IMR-90 (cell line): ENCODE results near the gene ZNF575. TPM values are rescaled to one million over a fixed set of nuclear protein-coding genes. Genes with fewer than 3 reads are reported as not detected.

ENCODE experiments used
- ATAC-seq: fragments of 200-7000 bp; cut with Tn5 transposase; 2 replicates; pipeline ENCODE4 v1.9.1; 2020; ENCODE audit warnings: low read depth, mild to moderate bottlenecking, moderate library complexity
- BruUV-seq: library from RNA; stranded (reverse); fragments of 400-500 nt; replicated peaks from 2 replicates; lab custom pipeline; 2021; lab: Mats Ljungman, UMichigan
- CTCF ChIA-PET: fragments of 300-600 bp; formaldehyde crosslinking; extraction: SDS; loops from one replicate; lab custom pipeline; 2021; ENCODE audit warnings: antibody characterized with exemption; lab: Yijun Ruan, JAX
- POLR2A ChIA-PET: fragments of 300-600 bp; sonication (Branson Sonifier 250); formaldehyde crosslinking; loops from one replicate; lab custom pipeline; 2022; ENCODE audit warnings: antibody characterized with exemption; ENCODE audit not compliant: unreplicated experiment; lab: Charles Lee
- DNase-seq: peaks from one replicate; pipeline ENCODE4 v3.0.0; 2013
- H2AFZ ChIP-seq: replicated peaks from 2 replicates; pipeline ENCODE3; 2013; ENCODE audit warnings: low read length, mild to moderate bottlenecking; ENCODE audit not compliant: poor library complexity
- H2AK5ac ChIP-seq: 2 replicates; pipeline ENCODE4 v1.6.1; 2013; ENCODE audit warnings: low read depth, low read length, inconsistent platforms
- H2AK9ac ChIP-seq: replicated peaks from 2 replicates; pipeline ENCODE3; 2013; ENCODE audit warnings: mild to moderate bottlenecking, low read depth, low read length, moderate library complexity; ENCODE audit not compliant: poor library complexity
- H2BK120ac ChIP-seq: 2 replicates; pipeline ENCODE4 v1.6.1; 2013; ENCODE audit warnings: low read depth, low read length, inconsistent platforms
- H2BK15ac ChIP-seq: 3 replicates; pipeline ENCODE4 v1.6.1; 2013; ENCODE audit warnings: low read depth, low read length, inconsistent platforms
- H2BK20ac ChIP-seq: 2 replicates; pipeline ENCODE4 v1.6.1; 2013; ENCODE audit warnings: low read depth, mild to moderate bottlenecking, inconsistent platforms, low read length, moderate library complexity
- H2BK5ac ChIP-seq: 2 replicates; pipeline ENCODE4 v1.6.1; 2013; ENCODE audit warnings: mild to moderate bottlenecking, low read depth, low read length, inconsistent platforms; ENCODE audit not compliant: poor library complexity, severe bottlenecking
- H3K14ac ChIP-seq: replicated peaks from 2 replicates; pipeline ENCODE4 v1.6.1; 2013; ENCODE audit warnings: low read depth, low read length, inconsistent platforms
- H3K18ac ChIP-seq: 2 replicates; pipeline ENCODE4 v1.6.1; 2013; ENCODE audit warnings: low read depth, low read length, control low read depth
- H3K23ac ChIP-seq: 2 replicates; pipeline ENCODE4 v1.6.1; 2013; ENCODE audit warnings: low read depth, low read length, inconsistent platforms
- H3K27ac ChIP-seq: 2 replicates; pipeline ENCODE4 v1.5.1; 2013; ENCODE audit warnings: mild to moderate bottlenecking, control low read depth, low read length; ENCODE audit not compliant: insufficient read depth
- H3K27me3 ChIP-seq: 2 replicates; pipeline ENCODE4 v1.6.1; 2013; ENCODE audit warnings: low read length; ENCODE audit not compliant: control insufficient read depth, insufficient read depth
- H3K36me3 ChIP-seq: 2 replicates; pipeline ENCODE4 v1.6.1; 2013; ENCODE audit warnings: low read length, mixed read lengths; ENCODE audit not compliant: control insufficient read depth, insufficient read depth
- H3K4ac ChIP-seq: 2 replicates; pipeline ENCODE4 v1.6.1; 2013; ENCODE audit warnings: low read depth, low read length, inconsistent platforms
- H3K4me1 ChIP-seq: 2 replicates; pipeline ENCODE4 v1.6.1; 2013; ENCODE audit warnings: low read length, mixed read lengths; ENCODE audit not compliant: control insufficient read depth, insufficient read depth
- H3K4me2 ChIP-seq: 2 replicates; pipeline ENCODE4 v1.6.1; 2013; ENCODE audit warnings: low read depth, mild to moderate bottlenecking, control low read depth, low read length, moderate library complexity
- H3K4me3 ChIP-seq: 2 replicates; pipeline ENCODE4 v1.5.1; 2013; ENCODE audit warnings: low read depth, mild to moderate bottlenecking, control low read depth, low read length, moderate library complexity; ENCODE audit not compliant: insufficient read depth
- H3K56ac ChIP-seq: 2 replicates; pipeline ENCODE4 v1.6.1; 2013; ENCODE audit warnings: low read length, inconsistent platforms; ENCODE audit not compliant: insufficient read depth; ENCODE audit errors: extremely low read depth
- H3K79me1 ChIP-seq, 2 experiments: 2 replicates each; pipeline ENCODE4 v1.6.1; 2013; ENCODE audit warnings: low read length in 2 of 2, inconsistent platforms in 1 of 2, low read depth in 1 of 2
- H3K9ac ChIP-seq: 2 replicates; pipeline ENCODE4 v1.6.1; 2013; ENCODE audit warnings: low read depth, low read length, control low read depth
- H3K9me1 ChIP-seq: 2 replicates; pipeline ENCODE4 v1.6.1; 2013; ENCODE audit warnings: low read length, inconsistent platforms; ENCODE audit not compliant: insufficient read depth
- H3K9me3 ChIP-seq: 2 replicates; pipeline ENCODE4 v1.6.1; 2013; ENCODE audit warnings: low read length; ENCODE audit not compliant: control insufficient read depth, insufficient read depth
- H4K20me1 ChIP-seq: 2 replicates; pipeline ENCODE4 v1.6.1; 2013; ENCODE audit warnings: low read length, inconsistent platforms; ENCODE audit not compliant: insufficient read depth
- H4K5ac ChIP-seq: 2 replicates; pipeline ENCODE4 v1.6.1; 2013; ENCODE audit warnings: mild to moderate bottlenecking, low read depth, low read length, control low read depth
- H4K8ac ChIP-seq, 2 experiments: 2 replicates each; pipeline ENCODE4 v1.6.1; 2013; ENCODE audit warnings: low read depth in 2 of 2, low read length in 2 of 2, control low read depth in 1 of 2, inconsistent platforms in 1 of 2
- H4K91ac ChIP-seq: 2 replicates; pipeline ENCODE4 v1.6.1; 2013; ENCODE audit warnings: low read depth, low read length, inconsistent platforms; ENCODE audit not compliant: insufficient read depth
- CEBPB ChIP-seq: IDR thresholded peaks from 2 replicates; pipeline ENCODE4 v1.6.1; 2012; ENCODE audit warnings: low read depth, low read length, improper control_type of control experiment
- MAZ ChIP-seq: IDR thresholded peaks from 2 replicates; pipeline ENCODE4 v1.6.1; 2012; ENCODE audit warnings: low read depth, mild to moderate bottlenecking, low read length, improper control_type of control experiment, moderate library complexity, borderline replicate concordance
- MXI1 ChIP-seq: IDR thresholded peaks from 2 replicates; pipeline ENCODE4 v1.6.1; 2012; ENCODE audit warnings: low read depth, mild to moderate bottlenecking, low read length, moderate library complexity, borderline replicate concordance
- NFE2L2 ChIP-seq: fragments of 150-350 bp; IDR thresholded peaks from 2 replicates; pipeline ENCODE4 v1.6.1; 2016; ENCODE audit warnings: low read depth, mild to moderate bottlenecking, low read length
- RCOR1 ChIP-seq: IDR thresholded peaks from 2 replicates; pipeline ENCODE4 v1.6.1; 2012; ENCODE audit warnings: mild to moderate bottlenecking, low read length, improper control_type of control experiment; ENCODE audit not compliant: insufficient replicate concordance
- USF2 ChIP-seq: fragments of 150-350 bp; IDR thresholded peaks from 2 replicates; pipeline ENCODE4 v1.6.1; 2017; ENCODE audit warnings: mild to moderate bottlenecking, antibody characterized with exemption, low read length, low read depth
- WGBS, 2 experiments: methylation state at CpG; one replicate each; pipeline versions ENCODE4 v1.1.5 to v1.1.7; 2013; ENCODE audit warnings: missing lambda C conversion rate in 2 of 2; ENCODE audit not compliant: insufficient read length in 1 of 2; ENCODE audit errors: extremely low coverage in 2 of 2; 5-methylcytosine and 5-hydroxymethylcytosine counted together
- dilution Hi-C: fragments of 300-500 bp; cut with HindIII; formaldehyde crosslinking; loops from one replicate; pipeline ENCODE4 v1.14.3; 2018; ENCODE audit warnings: low sequenced_read_pairs; ENCODE audit not compliant: unreplicated experiment
- in situ Hi-C: fragments of 300-500 bp; cut with MboI; formaldehyde crosslinking; loops from 3 replicates; pipeline ENCODE4 v1.14.3; 2019; ENCODE audit warnings: low sequenced_read_pairs, inconsistent platforms, mixed read lengths
- intact Hi-C: fragments of 100-400 bp; cut with micrococcal nuclease; formaldehyde crosslinking; loops from 2 replicates; pipeline ENCODE4 v1.10.0; 2022
- polyA plus RNA-seq, 3 experiments: library from polyadenylated mRNA; depleted of rRNA; stranded (reverse); fragments of >200 nt; gene quantifications; 2 replicates each; pipeline ENCODE4 v1.2.3, GENCODE V29; 2012; ENCODE audit warnings: low replicate concordance in 1 of 3
- total RNA-seq: library from RNA; depleted of rRNA; stranded (reverse); fragments of >200 nt; gene quantifications from 2 replicates; pipeline ENCODE4 v1.2.3, GENCODE V29; 2012

Gene ZNF575
- total and polyA plus RNA-seq, 2 of the 4 experiments (the other 2 are of a cell fraction): 0.77 TPM; not detected in 1

GRCh38 chr19:43501661-43502418 is 31.1 kb upstream of the ZNF575 start:
- Histone ChIP-seq H3K18ac (no peak overlapping the region), H3K23ac (no peak overlapping the region), H3K4me1 (peaks cover 4% of the 10 kb centered on the region; the same call in 1 of the 2 replicates), H2BK5ac (no peak overlapping the region), H3K9ac (no peak overlapping the region), H2AFZ (peak overlapping the region; percentile 78), H3K4me2 (no peak overlapping the region), H4K8ac (no peak overlapping the region; a peak in 1 of 4 replicates), H3K36me3 (peaks cover 9% of the 10 kb centered on the region), H3K56ac (no peak overlapping the region), H3K9me3 (no peaks in the 10 kb centered on the region), H2BK20ac (no peak overlapping the region), H3K27ac (no peak overlapping the region), H3K14ac (no peak overlapping the region), H2AK5ac (peak overlapping the region; percentile 15; the same call in 1 of the 2 replicates), H2AK9ac (no peak overlapping the region), H3K4ac (0 out of 2 replicates have a peak overlapping the region, but pooled peaks have one; percentile 9), H4K5ac (no peak overlapping the region), H3K9me1 (no peaks in the 10 kb centered on the region), H4K91ac (no peak overlapping the region), H3K27me3 (no peaks in the 10 kb centered on the region), H4K20me1 (no peaks in the 10 kb centered on the region; the same call in 1 of the 2 replicates), H2BK120ac (no peak overlapping the region), H3K79me1 (peaks cover 0 to 11% of the 10 kb centered on the region in 2 experiments; a peak in 3 of 4 replicates), H2BK15ac (no peak overlapping the region), H3K4me3 (no peak overlapping the region)
- POLR2A ChIA-PET: interaction anchor here (0.5 kb wide), 1 partner anchor 67 kb away, joined by 4 read pairs; no protein-coding TSS in a partner anchor
- intact Hi-C loops: no loop called here
- dilution Hi-C loops: no loop called here
- CTCF ChIA-PET: interaction anchor here (0.6 to 1.3 kb wide), 2 partner anchors 12 to 55 kb away, joined by 3 to 4 read pairs; no protein-coding TSS in a partner anchor
- ATAC-seq (no peak), DNase-seq (no peak)
- TF ChIP-seq NFE2L2: no peak
- TF ChIP-seq RCOR1: no peak
- TF ChIP-seq USF2: no peak
- no peak for TF ChIP-seq MAZ
- no peak for TF ChIP-seq MXI1
- TF ChIP-seq CEBPB: no peak
- BruUV-seq: no TSS peak
- 32% methylated on average over 6 of the region's 43 CpGs; no CpG with 5 or more reads in 1 of the 2 experiments for WGBS, 2 experiments
- in situ Hi-C loops: no loop called here
